ENCODE measurements around the gene ZC3H4. TPM values are rescaled to one million over a fixed set of nuclear protein-coding genes. Genes with fewer than 3 reads are reported as not detected.

The ZC3H4 gene
- total and polyA plus RNA-seq, 2 donors (not counting 3 experiments of a cell fraction or from before 2014, with no cell fraction given) = 6.2 to 63.9 TPM

GRCh38 chr19:47023448-47023794, 90.2 kb downstream of the ZC3H4 start:
- dilution Hi-C loops (cut with MboI; ENCODE audit: extremely low pct_ligation_motif_present, low sequenced_read_pairs) (no loop called here), intact Hi-C loops (cut with micrococcal nuclease) (no loop called here)
- POLR2A ChIA-PET = no interaction called here
- peaks cover 17% of the 10 kb centered on the region for H3K4me1 ChIP-seq (ENCODE audit: control insufficient read depth, extremely low read depth, insufficient read depth, low read length)
- no peaks in the 10 kb centered on the region for H4K20me1 ChIP-seq (replicated peaks; ENCODE audit: control insufficient read depth, extremely low read depth, insufficient read depth, low read length)
- DNase-seq (ENCODE audit: low read depth, low spot score) (no peak), FAIRE-seq (no peak)
- H3K9me1 ChIP-seq (replicated peaks; ENCODE audit: control insufficient read depth, extremely low read depth, insufficient read depth, low read length) = no peaks in the 10 kb centered on the region
- BruUV-seq (replicated peaks) = no TSS peak
- no peak overlapping the region for H3K9ac ChIP-seq (replicated peaks; ENCODE audit: extremely low read depth, insufficient read depth, low read length)
- no peak overlapping the region for H3K4me2 ChIP-seq (ENCODE audit: insufficient read depth, low read length)
- CTCF ChIA-PET = interaction anchor here (1.0 to 3.5 kb wide), 2 partner anchors 10 to 11 kb away, joined by 3 to 29 read pairs; no protein-coding TSS in a partner anchor
- no peaks in the 10 kb centered on the region for H3K9me3 ChIP-seq (replicated peaks; ENCODE audit: control insufficient read depth, insufficient read depth, low read length)
- H3K4me3 ChIP-seq (replicated peaks in 1 of 3; ENCODE audit: insufficient read depth in 1 of 3, low read depth in 1 of 3, low read length in 3 of 3) = no peak overlapping the region
- no peaks in the 10 kb centered on the region for H3K36me3 ChIP-seq (ENCODE audit: control insufficient read depth in 2 of 2, extremely low read depth in 1 of 2, insufficient read depth in 2 of 2, low read length in 2 of 2)
- H3K27ac ChIP-seq (ENCODE audit: insufficient read depth, low read depth, low read length) = no peak overlapping the region
- no peaks in the 10 kb centered on the region for H3K79me2 ChIP-seq (ENCODE audit: control insufficient read depth, insufficient read depth, low read length)
- peaks cover 43 to 49% of the 10 kb centered on the region in 2 experiments for H3K27me3 ChIP-seq (ENCODE audit: control insufficient read depth in 2 of 2, insufficient read depth in 2 of 2, low read length in 2 of 2)
- TF ChIP-seq MAX (IDR thresholded peaks at IDR 0.05; ENCODE audit: insufficient read depth, insufficient read length) (no peak), CTCF (IDR thresholded peaks at IDR 0.05; ENCODE audit: extremely low read depth in 1 of 2, insufficient read depth in 1 of 2, low read depth in 1 of 2, low read length in 2 of 2) (no peak), MYC (IDR thresholded peaks at IDR 0.05; ENCODE audit: low read depth, low read length) (no peak), JUN (IDR thresholded peaks at IDR 0.05; ENCODE audit: borderline replicate concordance, insufficient read depth, insufficient read length, low read depth) (no peak), EZH2 (IDR thresholded peaks at IDR 0.05; ENCODE audit: borderline replicate concordance, low read depth, low read length, severe bottlenecking) (peak; percentile 7)
- no peak overlapping the region for H2AFZ ChIP-seq (ENCODE audit: low read depth, low read length)
